Kidney epithelial cell (primary cell): ENCODE measurements around the gene TACC2. TPM values are rescaled to one million over a fixed set of nuclear protein-coding genes. Genes with fewer than 3 reads are reported as not detected.

Source experiments
- DNase-seq: peaks from one replicate; pipeline ENCODE4 v3.0.0-alpha.2; 2010; ENCODE audit warnings: low read depth
- H3K27me3 ChIP-seq: 2 replicates; pipeline ENCODE4 v1.6.0; 2011; ENCODE audit warnings: low read length; ENCODE audit not compliant: control insufficient read depth, insufficient read depth
- H3K36me3 ChIP-seq: 2 replicates; pipeline ENCODE4 v1.5.1; 2011; ENCODE audit warnings: low read length; ENCODE audit not compliant: control insufficient read depth, insufficient read depth
- H3K4me3 ChIP-seq: 2 replicates; pipeline ENCODE4 v1.5.1; 2011; ENCODE audit warnings: low read depth, mild to moderate bottlenecking, control low read depth, low read length
- total RNA-seq: library from RNA; depleted of rRNA; stranded (reverse); fragments of >200 nt; gene quantifications from 2 replicates; pipeline ENCODE4 v1.2.3, GENCODE V29; 2015
- TF ChIP-seq, protein P1 (sequence below): IDR thresholded peaks from 2 replicates; pipeline ENCODE4 v1.5.1; 2011; ENCODE audit warnings: mild to moderate bottlenecking, moderate library complexity, low read length, control low read depth, inconsistent platforms; ENCODE audit not compliant: insufficient read depth, poor library complexity, severe bottlenecking

TACC2 gene
- total RNA-seq, 1 donor from 2014 or later, result 26.9 TPM

DNA sequence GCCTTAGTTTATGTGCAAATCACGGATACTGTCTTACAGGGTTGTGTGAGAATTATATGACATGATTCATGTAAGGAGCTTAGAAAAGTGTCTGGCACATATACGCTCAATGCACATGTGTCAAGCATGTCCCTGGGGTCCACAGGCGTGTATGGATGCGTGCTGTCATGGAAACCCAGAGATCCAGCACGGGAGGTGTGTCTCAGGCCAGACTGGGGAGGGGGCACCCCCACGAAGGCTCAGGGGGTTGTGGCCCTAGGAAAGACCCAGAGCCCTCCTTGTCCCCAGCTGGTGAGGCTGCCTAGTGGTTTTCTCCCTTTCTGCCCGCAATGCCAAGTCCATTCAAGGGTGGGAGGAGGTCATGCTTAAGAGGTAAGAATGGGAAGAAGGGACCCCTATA lies 291.2 kb downstream of the TACC2 start:
- Histone ChIP-seq H3K27me3 (no peaks in the 10 kb centered on the region), H3K36me3 (no peaks in the 10 kb centered on the region), H3K4me3 (no peak overlapping the region)
- TF ChIP-seq, protein P1, sequence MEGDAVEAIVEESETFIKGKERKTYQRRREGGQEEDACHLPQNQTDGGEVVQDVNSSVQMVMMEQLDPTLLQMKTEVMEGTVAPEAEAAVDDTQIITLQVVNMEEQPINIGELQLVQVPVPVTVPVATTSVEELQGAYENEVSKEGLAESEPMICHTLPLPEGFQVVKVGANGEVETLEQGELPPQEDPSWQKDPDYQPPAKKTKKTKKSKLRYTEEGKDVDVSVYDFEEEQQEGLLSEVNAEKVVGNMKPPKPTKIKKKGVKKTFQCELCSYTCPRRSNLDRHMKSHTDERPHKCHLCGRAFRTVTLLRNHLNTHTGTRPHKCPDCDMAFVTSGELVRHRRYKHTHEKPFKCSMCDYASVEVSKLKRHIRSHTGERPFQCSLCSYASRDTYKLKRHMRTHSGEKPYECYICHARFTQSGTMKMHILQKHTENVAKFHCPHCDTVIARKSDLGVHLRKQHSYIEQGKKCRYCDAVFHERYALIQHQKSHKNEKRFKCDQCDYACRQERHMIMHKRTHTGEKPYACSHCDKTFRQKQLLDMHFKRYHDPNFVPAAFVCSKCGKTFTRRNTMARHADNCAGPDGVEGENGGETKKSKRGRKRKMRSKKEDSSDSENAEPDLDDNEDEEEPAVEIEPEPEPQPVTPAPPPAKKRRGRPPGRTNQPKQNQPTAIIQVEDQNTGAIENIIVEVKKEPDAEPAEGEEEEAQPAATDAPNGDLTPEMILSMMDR, result no peak
- no peak for DNase-seq

DNA sequence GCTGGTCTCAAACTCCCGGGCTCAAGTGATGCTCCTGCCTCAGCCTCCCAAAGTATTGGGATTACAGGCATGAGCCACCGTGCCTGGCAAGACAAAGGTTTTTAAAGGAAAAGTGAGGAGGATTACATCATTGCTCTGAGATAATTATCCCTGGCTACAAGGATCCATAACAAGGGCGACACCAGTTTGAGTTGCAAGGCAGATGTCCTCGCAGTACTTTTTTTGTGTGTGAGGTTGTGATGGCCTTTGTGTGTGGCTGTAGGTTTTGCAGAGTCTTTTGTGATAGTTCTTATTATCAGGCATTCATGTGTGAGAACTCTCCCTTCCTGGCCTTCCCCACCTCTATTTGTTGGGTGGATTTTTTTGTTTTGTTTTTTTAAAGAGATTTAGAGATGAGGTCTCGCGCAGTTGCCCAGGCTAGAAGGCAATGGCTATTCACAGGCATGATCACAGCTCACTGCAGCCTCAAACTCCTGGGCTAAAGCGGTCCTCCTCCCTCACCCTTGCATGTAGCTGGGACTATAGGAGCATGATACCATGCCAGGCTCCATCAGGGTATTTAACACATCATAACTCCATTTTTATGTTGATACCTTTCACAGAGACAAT lies 292.2 kb downstream of the TACC2 start:
- Histone ChIP-seq H3K36me3 (no peaks in the 10 kb centered on the region), H3K4me3 (no peak overlapping the region), H3K27me3 (no peaks in the 10 kb centered on the region)
- TF ChIP-seq, protein P1, result no peak
- DNase-seq, result no peak

DNA sequence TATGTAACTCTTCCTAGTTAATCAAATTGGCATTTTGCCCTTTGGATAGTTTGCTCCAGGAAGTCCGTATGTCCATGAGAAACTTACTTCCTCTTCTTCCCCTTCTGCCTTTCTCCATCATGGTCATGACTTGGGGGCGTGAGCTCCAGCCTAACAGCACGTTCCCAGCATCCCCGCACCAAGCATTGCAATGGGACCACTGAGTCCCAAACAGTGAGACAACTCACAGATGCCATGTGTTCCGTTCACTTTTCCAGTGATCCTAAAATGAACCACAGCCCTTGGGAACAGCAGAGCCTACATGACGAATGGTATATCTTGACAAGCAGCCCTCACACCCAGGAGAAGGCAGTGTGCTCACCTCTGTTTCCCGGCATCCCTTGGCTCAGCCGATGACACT lies 292.8 kb downstream of the TACC2 start:
- Histone ChIP-seq H3K27me3 (no peaks in the 10 kb centered on the region), H3K36me3 (no peaks in the 10 kb centered on the region), H3K4me3 (no peak overlapping the region)
- TF ChIP-seq, protein P1, result no peak
- no peak for DNase-seq

DNA sequence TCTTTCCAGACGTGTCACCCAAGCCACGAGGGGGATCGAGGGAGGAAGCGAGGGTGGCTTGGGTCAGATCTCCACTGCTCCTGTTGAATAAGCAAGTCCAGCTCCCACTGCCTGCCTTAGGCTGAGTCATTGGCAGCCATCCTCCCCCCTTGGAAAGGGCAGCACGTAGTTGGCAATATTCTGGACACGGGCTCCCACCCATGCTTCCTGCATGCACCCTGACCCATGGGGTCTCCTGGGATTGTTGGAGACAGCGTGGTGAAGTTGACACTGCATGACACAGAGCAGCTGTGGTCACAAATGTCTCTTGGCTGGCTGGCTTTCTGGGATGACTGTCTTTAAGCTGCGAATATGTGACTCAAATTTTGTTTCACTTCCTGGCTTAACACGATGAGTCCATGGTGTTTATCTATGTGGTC lies 293.3 kb downstream of the TACC2 start:
- H3K36me3 ChIP-seq, result no peaks in the 10 kb centered on the region
- TF ChIP-seq, protein P1, result no peak
- DNase-seq, result peak; percentile 71
- H3K4me3 ChIP-seq, result no peak overlapping the region
- no peaks in the 10 kb centered on the region for H3K27me3 ChIP-seq

DNA sequence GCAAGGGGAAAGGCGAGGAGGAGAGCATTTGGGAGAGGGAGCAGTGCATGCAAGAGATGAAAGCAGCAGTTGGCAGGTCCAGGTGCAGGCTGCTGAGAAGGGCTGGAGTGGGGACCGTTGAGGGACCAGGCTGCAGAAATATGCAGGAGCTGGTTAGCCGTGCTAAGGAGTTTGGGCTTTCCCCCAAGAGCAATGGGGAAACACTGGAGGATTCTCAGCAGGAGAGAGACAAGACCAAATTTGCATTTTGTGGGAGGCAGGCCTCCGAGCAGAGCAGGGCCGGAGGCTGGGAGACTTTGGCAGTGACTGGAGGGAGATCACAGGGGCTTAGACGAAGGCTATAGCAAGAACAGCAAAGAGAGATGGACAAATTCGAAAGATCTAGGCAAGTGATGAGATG lies 293.9 kb downstream of the TACC2 start:
- no peak for DNase-seq
- Histone ChIP-seq H3K4me3 (no peak overlapping the region), H3K27me3 (no peaks in the 10 kb centered on the region), H3K36me3 (no peaks in the 10 kb centered on the region)
- TF ChIP-seq, protein P1, result no peak
